HG03103 (cell line): ENCODE data around the gene NOTCH4.
"Not testable (repeated sequence)": the region's sequence is repeated elsewhere in the genome, so short reads cannot be mapped to it uniquely, and the experiment has no call there.

Experiments
- ATAC-seq: cut with Tn5 transposase; IDR thresholded peaks from one replicate; pipeline ENCODE4 v1.9.1; 2021; ENCODE audit warnings: low read depth; ENCODE audit not compliant: unreplicated experiment

The NOTCH4 gene

GRCh38 chr6:32223258-32224235, at the start of gene NOTCH4:
Gene NOTCH4 (minus strand): TSS chr6:32224067. CDS start chr6:32223928, 139 bp downstream.
- ATAC-seq, result no peak

GRCh38 chr6:32271429-32271828, 47.6 kb upstream of the NOTCH4 start:
- no peak for ATAC-seq

- not testable (repeated sequence) for ATAC-seq
Observed at GRCh38 chr6:32268459-32268858, 44.6 kb upstream of the NOTCH4 start.

- no peak for ATAC-seq
Observed at GRCh38 chr6:32267035-32267434, 43.2 kb upstream of the NOTCH4 start.

- not testable (repeated sequence) for ATAC-seq
Observed at GRCh38 chr6:32257262-32257661, 33.4 kb upstream of the NOTCH4 start.

GRCh38 chr6:32255199-32256153, 31.6 kb upstream of the NOTCH4 start:
- ATAC-seq, result no peak

GRCh38 chr6:32254761-32255198, 30.9 kb upstream of the NOTCH4 start:
- ATAC-seq, result no peak

GRCh38 chr6:32252331-32253009, 28.6 kb upstream of the NOTCH4 start:
- ATAC-seq, result no peak

- no peak for ATAC-seq
Observed at GRCh38 chr6:32249262-32249661, 25.4 kb upstream of the NOTCH4 start.

GRCh38 chr6:32247401-32247800, 23.5 kb upstream of the NOTCH4 start:
- ATAC-seq, result no peak

- ATAC-seq, result no peak
Observed at GRCh38 chr6:32244946-32245398, 21.1 kb upstream of the NOTCH4 start.

- no peak for ATAC-seq
Observed at GRCh38 chr6:32244270-32244669, 20.4 kb upstream of the NOTCH4 start.

- ATAC-seq, result not testable (repeated sequence)
Observed at GRCh38 chr6:32242318-32242813, 18.5 kb upstream of the NOTCH4 start.

GRCh38 chr6:32240686-32241085, 16.8 kb upstream of the NOTCH4 start:
- ATAC-seq, result no peak

GRCh38 chr6:32239462-32239861, 15.6 kb upstream of the NOTCH4 start:
- no peak for ATAC-seq

GRCh38 chr6:32234934-32235333, 11.1 kb upstream of the NOTCH4 start:
- ATAC-seq, result no peak

GRCh38 chr6:32226434-32226833, 2.6 kb upstream of the NOTCH4 start:
- ATAC-seq, result no peak

GRCh38 chr6:32224696-32225095, 829 bp upstream of the NOTCH4 start:
- ATAC-seq, result no peak

- ATAC-seq, result no peak
Observed at GRCh38 chr6:32222333-32223230, 1.3 kb downstream of the NOTCH4 start.
